Left ventricle myocardium inferior (tissue), 1 donor: ENCODE measurements around the gene ANTKMT. TPM values are rescaled to one million over a fixed set of nuclear protein-coding genes. Genes with fewer than 3 reads are reported as not detected.

Experiments used
- DNase-seq: peaks from one replicate; pipeline ENCODE4 v3.0.0-alpha.2; 2020
- H3K27ac ChIP-seq: fragments of 200-600 bp; replicated peaks from 2 replicates; pipeline ENCODE4 v1.8.0; 2021
- H3K27me3 ChIP-seq: fragments of 200-600 bp; 2 replicates; pipeline ENCODE4 v1.8.0; 2021; ENCODE audit warnings: low read depth
- H3K36me3 ChIP-seq: fragments of 200-600 bp; 2 replicates; pipeline ENCODE4 v1.8.0; 2021
- H3K4me1 ChIP-seq: fragments of 200-600 bp; 2 replicates; pipeline ENCODE4 v1.8.0; 2021
- H3K4me3 ChIP-seq: fragments of 200-600 bp; 2 replicates; pipeline ENCODE4 v1.8.0; 2021; ENCODE audit warnings: mild to moderate bottlenecking, moderate library complexity
- H3K9me3 ChIP-seq: fragments of 200-600 bp; replicated peaks from 2 replicates; pipeline ENCODE4 v1.8.0; 2021
- CTCF ChIP-seq: fragments of 200-600 bp; IDR thresholded peaks from 2 replicates; pipeline ENCODE4 v1.8.0; 2021; ENCODE audit warnings: antibody characterized with exemption, mild to moderate bottlenecking, borderline replicate concordance
- intact Hi-C: fragments of 100-400 bp; cut with micrococcal nuclease; formaldehyde crosslinking; loops from one replicate; pipeline ENCODE4 v1.11.0; 2022
- total RNA-seq: library from RNA; stranded (reverse); fragmentation: NEBNext Ultra II Directional; extraction: Animal tissue kit (Norgen Biotek cat#: 25700); gene quantifications from one replicate; pipeline ENCODE4 v1.2.1, GENCODE V29; 2021
- donor health status: DM: no; HTN: yes; CAD: no; lungs with severe emphysema.

The ANTKMT gene
- total RNA-seq, 1 donor from 2014 or later, result 30.7 TPM

GRCh38 chr16:717450-718245 is 3.3 kb upstream of the ANTKMT start:
- no peak overlapping the region for H3K4me3 ChIP-seq
- H3K4me1 ChIP-seq, result peaks cover 65% of the 10 kb centered on the region
- no peak overlapping the region for H3K27ac ChIP-seq
- DNase-seq, result no peak
- no peaks in the 10 kb centered on the region for H3K9me3 ChIP-seq
- H3K27me3 ChIP-seq, result no peaks in the 10 kb centered on the region
- no peak for TF ChIP-seq CTCF
- H3K36me3 ChIP-seq, result no peaks in the 10 kb centered on the region
- intact Hi-C loops, result no loop called here

- intact Hi-C loops, result no loop called here
- no peak overlapping the region for H3K4me3 ChIP-seq
- H3K27me3 ChIP-seq, result no peaks in the 10 kb centered on the region
- DNase-seq, result no peak
- peaks cover 65% of the 10 kb centered on the region for H3K4me1 ChIP-seq
- H3K27ac ChIP-seq, result no peak overlapping the region
- TF ChIP-seq CTCF, result no peak
- H3K9me3 ChIP-seq, result no peaks in the 10 kb centered on the region
- H3K36me3 ChIP-seq, result no peaks in the 10 kb centered on the region
Observed at GRCh38 chr16:718389-718788, 2.6 kb upstream of the ANTKMT start.

- Histone ChIP-seq H3K9me3 (no peaks in the 10 kb centered on the region), H3K27me3 (no peaks in the 10 kb centered on the region), H3K36me3 (no peaks in the 10 kb centered on the region), H3K4me3 (no peak overlapping the region), H3K27ac (no peak overlapping the region), H3K4me1 (peaks cover 65% of the 10 kb centered on the region)
- intact Hi-C loops, result no loop called here
- TF ChIP-seq CTCF, result no peak
- no peak for DNase-seq
Observed at GRCh38 chr16:718922-719321, 2.0 kb upstream of the ANTKMT start.

DNA sequence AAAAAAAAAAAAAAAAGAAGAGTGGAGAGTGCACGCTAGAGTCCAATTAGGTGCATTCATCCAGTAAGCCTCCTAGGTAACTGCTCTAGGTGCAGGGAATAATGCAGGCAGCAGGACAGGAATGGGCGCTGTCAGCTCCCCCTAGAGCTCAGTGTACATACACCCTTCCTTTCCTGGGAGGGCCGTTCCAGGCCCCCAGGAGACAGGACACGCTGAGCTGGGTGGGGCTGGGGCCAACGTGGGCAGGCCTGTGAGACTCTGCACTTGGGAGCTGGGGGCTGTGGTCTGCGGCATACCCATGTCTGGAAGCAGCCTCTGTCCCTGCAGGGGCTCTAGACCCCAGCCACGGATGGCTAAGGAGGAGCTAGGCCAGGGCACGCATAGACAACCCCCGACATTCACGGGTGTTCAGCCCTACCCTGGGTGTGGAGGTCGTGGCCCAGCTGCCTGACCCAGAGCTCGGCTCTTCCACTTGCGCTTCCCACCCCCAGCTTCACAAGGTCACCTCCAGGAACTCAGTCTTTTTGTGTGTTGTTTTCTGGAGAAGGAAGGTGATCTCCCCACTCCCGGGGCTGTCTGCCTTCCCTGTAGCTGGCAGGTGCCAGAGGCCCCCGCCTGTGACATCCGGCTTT is 1.0 kb upstream of the ANTKMT start:
- intact Hi-C loops, result no loop called here
- H3K4me1 ChIP-seq, result peaks cover 57% of the 10 kb centered on the region
- TF ChIP-seq CTCF, result peak; percentile 21
- H3K27ac ChIP-seq, result peak overlapping the region; percentile 97
- peak overlapping the region; percentile 96 for H3K4me3 ChIP-seq
- no peaks in the 10 kb centered on the region for H3K9me3 ChIP-seq
- no peaks in the 10 kb centered on the region for H3K36me3 ChIP-seq
- H3K27me3 ChIP-seq, result no peaks in the 10 kb centered on the region
- no peak for DNase-seq

DNA sequence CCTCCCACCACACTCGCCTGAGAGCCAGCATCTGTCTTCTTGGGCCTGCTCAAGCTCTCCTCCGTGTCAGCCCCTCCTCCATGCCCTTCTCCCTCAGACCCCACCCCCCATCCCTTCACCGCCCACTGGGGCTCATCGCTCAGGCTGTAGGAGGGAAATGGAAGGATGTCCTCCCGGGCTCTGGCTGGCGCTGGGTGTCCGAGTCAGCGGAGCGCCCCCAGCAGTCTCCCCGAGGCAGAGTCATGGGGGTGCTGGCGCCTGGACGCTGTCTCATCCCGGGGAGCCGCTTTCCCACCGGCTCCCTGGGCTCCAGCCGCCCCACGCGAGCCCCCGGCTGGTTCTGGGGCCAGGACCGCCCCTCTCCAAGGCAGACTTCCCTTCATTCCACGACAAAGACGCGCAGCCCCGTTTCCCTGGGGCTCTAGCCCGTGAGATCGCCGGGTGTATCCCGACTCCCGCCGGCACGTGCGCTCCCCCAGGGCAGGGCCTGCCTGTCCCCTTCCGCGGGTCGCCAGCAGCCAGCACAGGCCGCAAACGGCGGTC is 428 bp upstream of the ANTKMT start:
- Histone ChIP-seq H3K9me3 (no peaks in the 10 kb centered on the region), H3K4me3 (peak overlapping the region; percentile 96), H3K27ac (peak overlapping the region; percentile 97), H3K36me3 (no peaks in the 10 kb centered on the region), H3K27me3 (no peaks in the 10 kb centered on the region), H3K4me1 (peaks cover 53% of the 10 kb centered on the region)
- TF ChIP-seq CTCF, result no peak
- DNase-seq, result peak; percentile 46
- intact Hi-C loops, result no loop called here
